ENCODE data around the gene PALMD.

- TF ChIP-seq POLR2A (IDR thresholded peaks at IDR 0.05) (no peak), CTCF (IDR thresholded peaks at IDR 0.05) (no peak)
These were observed 67.1 kb downstream of the PALMD start for GRCh38 chr1:99713006-99713405.
